Omental fat pad (tissue), 4 donors: ENCODE measurements around the gene DDI2. TPM values are rescaled to one million over a fixed set of nuclear protein-coding genes. Genes with fewer than 3 reads are reported as not detected.

Experiments used
- ATAC-seq: fragments of 150-250 bp; one replicate; pipeline ENCODE4 v1.9.1; 2016; ENCODE audit warnings: mild to moderate bottlenecking, moderate library complexity; ENCODE audit not compliant: low FRiP score
- DNase-seq: peaks from one replicate; pipeline ENCODE4 v3.0.0-alpha.2; 2019; ENCODE audit warnings: low spot score
- total RNA-seq, 4 donors: library from RNA; depleted of rRNA; stranded (reverse); fragments of >200 nt; gene quantifications; one replicate each; pipeline ENCODE4 v1.1.0, GENCODE V29; 2016
- TF ChIP-seq, protein P1 (sequence below), 3 donors: fragments of 450-650 bp; IDR thresholded peaks; one replicate each; pipeline ENCODE4 v1.5.1; 2016 to 2017; ENCODE audit warnings: antibody characterized with exemption in 3 of 3, mild to moderate bottlenecking in 3 of 3, moderate library complexity in 2 of 3

DDI2 gene
- total RNA-seq, 4 donors from 2014 or later: 49.3 to 63.2 (median 54.5) TPM

DNA sequence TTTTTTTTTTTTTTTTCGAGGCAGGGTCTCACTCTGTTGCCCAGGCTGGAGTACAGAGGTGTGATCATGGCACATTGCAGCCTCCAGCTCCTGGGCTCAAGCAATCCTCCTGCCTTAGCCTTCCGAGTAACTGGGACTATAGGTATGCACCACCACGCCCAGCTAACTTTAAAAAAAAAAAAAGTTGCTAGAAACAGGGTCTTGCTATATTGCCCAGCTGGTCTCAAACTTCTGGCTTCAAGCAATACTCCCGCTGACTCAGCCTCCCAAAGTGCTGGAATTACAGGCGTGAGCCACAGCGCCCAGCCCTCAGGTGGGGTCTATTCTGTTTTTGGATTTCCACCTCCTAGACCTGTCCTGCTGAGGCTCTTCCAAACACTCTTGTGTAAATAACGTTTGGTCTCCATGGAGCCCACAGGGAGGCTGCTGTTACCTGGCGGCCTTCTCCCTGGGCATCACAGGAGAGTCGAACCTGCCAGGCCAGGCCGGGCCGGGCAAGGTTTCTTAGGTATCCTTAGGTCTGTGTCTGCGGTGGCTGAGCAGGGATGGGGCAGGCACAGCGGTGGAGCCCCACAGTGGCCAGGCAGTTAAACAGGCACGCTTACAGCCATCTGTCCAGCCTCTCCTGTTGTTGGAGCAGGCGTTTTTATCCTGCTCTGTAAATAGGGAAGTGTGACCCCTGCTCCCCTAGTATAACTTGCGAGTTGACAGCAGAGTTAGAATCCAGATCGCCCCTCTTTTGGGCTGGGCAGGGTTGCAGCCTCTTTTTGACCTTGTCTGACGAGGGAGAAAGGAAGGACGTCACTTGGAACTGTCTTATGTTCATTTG lies 85.7 kb downstream of the DDI2 start:
- TF ChIP-seq, protein P1, sequence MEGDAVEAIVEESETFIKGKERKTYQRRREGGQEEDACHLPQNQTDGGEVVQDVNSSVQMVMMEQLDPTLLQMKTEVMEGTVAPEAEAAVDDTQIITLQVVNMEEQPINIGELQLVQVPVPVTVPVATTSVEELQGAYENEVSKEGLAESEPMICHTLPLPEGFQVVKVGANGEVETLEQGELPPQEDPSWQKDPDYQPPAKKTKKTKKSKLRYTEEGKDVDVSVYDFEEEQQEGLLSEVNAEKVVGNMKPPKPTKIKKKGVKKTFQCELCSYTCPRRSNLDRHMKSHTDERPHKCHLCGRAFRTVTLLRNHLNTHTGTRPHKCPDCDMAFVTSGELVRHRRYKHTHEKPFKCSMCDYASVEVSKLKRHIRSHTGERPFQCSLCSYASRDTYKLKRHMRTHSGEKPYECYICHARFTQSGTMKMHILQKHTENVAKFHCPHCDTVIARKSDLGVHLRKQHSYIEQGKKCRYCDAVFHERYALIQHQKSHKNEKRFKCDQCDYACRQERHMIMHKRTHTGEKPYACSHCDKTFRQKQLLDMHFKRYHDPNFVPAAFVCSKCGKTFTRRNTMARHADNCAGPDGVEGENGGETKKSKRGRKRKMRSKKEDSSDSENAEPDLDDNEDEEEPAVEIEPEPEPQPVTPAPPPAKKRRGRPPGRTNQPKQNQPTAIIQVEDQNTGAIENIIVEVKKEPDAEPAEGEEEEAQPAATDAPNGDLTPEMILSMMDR (IDR thresholded peaks at IDR 0.05): no peak
- ATAC-seq (peak; percentile 23), DNase-seq (no peak)

DNA sequence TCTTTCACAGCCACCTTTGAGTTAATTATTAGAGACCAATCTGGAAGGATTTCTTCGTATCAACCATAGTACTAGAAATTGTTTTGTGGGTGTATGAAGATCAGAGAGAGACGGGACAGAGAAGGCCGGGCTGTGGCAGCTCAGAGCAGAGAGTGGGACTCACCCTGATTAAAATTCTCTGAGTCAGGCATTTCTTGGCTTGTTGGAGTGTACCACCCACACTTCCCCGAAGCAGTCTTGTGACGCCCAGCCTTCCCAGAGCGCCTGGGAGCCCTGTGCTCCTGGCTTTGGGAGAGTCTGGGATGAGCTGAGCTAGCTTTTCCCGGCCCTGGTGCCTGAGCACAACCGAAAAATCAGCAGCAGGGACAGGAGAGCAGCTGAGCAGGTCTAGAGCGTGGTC lies 86.3 kb downstream of the DDI2 start:
- TF ChIP-seq, protein P1 (IDR thresholded peaks at IDR 0.05): no peak
- DNase-seq (peak; percentile 66), ATAC-seq (peak; percentile 95)

DNA sequence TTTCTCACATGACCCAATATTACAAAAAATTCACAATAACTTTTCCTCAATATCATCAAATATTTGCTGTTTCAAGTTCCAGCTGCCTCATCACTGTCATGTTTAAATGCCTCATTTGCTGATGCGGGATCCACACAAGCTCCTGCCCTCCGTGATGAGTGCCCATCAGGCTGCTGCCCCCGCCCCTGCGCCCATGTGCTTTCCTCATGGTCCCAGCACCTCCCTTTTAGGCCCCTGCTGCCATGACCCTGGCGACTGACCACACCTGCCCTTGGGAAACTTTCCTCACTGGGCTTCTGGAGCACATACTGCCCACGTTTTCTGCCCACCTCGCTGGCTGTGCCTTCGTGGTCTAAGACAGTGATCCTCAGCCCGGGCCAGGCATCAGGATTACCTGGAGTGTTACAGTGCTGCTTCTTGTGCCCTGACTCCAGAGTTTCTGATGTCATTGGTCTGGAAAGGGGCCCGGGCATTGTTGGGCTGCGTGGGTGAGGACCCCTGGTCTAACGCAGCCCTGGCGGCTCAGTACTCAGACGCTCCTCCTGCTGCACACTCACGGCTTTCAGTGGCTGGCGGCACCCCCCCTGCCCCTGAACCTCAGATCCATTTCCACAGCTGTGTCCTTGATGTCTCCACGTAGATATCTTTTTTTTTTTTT lies 87.4 kb downstream of the DDI2 start:
- ATAC-seq (no peak), DNase-seq (no peak)
- TF ChIP-seq, protein P1 (IDR thresholded peaks at IDR 0.05): no peak

DNA sequence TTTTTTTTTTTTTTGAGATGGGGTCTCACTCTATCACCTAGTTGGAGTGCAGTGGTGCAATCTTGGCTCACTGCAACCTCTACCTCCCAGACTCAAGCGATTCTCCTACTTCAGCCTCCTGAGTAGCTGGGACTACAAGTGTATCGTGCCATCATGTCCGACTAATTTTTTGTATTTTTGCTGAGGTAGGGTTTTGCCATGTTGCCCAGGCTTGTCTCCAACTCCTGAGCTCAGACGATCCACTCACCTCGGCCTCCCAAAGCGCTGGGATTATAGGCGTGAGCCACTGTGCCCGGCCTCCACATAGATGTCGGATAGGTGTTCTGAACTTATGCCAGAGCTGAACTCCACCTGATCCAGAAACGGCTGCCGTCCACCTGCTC lies 87.9 kb downstream of the DDI2 start:
- ATAC-seq: no peak

DNA sequence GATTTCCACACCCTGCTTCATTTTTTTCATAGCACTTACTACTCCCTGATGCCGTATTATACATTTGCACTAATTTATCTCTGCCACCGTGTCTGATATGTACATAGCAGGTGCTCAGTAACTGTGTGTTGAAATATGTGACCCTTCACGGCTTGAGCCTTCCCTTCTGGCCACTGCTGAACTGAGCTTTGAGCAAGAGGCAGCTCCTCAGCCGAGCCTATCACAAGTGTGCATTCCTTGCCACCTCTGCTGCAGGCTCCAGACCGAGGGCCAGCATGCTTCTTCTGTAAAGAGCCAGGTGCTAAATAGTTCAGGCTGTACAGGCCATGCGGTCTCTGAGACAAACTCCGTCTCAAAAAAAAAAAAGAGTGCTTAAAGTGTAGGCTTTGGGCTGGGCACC lies 89.5 kb downstream of the DDI2 start:
- TF ChIP-seq, protein P1 (IDR thresholded peaks at IDR 0.05): no peak
- DNase-seq: no peak
- ATAC-seq: no peak

More for the DNA sequence above, 87.9 kb downstream of the DDI2 start:
- no peak for DNase-seq
- TF ChIP-seq, protein P1 (IDR thresholded peaks at IDR 0.05): no peak

DNA sequence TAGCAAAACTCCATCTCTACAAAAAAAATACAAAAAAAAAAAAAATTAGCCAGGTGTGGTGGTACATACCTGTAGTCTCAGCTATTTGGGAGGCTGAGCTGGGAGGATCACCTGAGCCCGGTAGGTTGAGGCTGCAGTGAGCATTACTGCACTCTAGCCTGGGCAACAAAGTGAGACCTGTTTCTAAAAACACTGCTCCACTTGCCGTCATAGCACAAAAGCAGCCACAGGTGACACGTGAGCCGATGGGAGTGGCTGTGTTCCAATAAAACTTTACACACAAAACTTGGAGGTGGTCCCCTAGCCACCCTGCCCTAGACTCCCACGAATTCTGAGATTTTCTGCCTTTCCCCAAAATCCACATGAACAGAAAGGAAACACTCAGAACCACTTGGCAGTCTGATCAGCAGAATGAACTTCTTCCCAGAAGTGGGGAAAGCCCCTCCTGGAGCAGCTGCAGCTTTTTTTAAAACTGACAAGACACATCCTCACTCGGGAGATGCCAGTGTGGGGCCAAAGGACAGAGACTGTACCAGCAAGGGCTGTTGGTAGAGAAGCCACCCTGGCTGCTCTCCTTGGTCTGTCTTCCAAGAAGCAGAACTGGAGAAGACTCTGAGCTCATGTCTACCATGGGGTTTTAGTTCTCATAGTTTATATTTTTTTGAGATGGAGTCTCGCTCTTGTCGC lies 90.1 kb downstream of the DDI2 start:
- TF ChIP-seq, protein P1 (IDR thresholded peaks at IDR 0.05): no peak

More for the DNA sequence above, 90.1 kb downstream of the DDI2 start:
- no peak for ATAC-seq
- no peak for DNase-seq
